GOT3 (cell line): ENCODE results near the gene HADH.
"Not testable (repeated sequence)": the region's sequence is repeated elsewhere in the genome, so short reads cannot be mapped to it uniquely, and the experiment has no call there.

ENCODE experiments used
- DNase-seq: peaks from one replicate; lab custom pipeline; 2025; ENCODE audit warnings: mixed read lengths; lab: John Stamatoyannopoulos, UW

The HADH gene

DNA sequence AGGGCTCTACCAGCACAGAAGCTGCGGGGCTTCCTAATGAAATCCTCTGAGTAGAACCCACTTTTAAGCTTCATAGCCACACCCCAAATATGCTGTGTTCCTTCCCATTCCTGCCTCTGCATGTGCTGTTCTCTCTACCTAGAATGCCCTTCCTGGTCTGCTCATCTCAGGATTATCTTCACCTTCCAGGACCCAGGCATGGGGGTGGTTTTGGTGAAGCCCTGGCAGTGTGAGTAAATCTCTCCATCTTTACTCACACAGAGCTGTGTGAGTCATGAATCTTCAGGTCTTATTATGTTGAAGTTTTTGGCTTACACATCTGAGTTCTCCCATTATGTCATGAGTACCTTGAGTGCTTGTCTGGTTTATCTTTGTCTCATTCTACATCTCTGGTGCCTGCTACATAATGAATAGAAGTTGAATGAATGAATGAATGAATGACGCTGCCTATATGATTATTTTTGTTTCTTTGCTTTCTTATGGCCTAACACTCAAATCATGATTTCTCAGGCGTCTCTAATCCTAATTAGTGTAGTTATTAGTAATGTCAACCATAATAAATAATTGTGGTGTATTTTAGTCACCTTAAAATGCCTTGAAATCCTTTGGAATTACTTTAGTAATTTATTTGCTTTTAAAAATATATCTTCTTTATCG is 41.9 kb downstream of the HADH start:
- DNase-seq = no peak

DNA sequence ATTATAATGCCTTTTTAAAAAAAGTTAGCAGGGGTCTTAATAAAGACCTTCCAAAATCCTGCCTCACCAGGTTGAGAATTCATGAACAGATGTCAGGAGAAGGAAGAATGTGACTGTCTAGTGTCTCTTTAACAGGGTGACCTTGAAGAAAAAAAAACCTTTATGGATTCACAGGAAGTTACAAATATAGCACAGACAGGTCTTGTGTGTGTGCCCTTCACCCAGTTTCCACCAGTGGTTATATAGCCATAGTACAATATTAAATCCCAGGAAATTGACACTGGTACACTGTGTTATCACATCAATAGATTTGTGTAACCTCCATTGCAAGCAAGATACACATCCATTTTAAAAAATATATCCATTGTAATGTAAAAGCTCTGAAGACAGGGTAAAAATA is 43.7 kb downstream of the HADH start:
- DNase-seq = no peak

DNA sequence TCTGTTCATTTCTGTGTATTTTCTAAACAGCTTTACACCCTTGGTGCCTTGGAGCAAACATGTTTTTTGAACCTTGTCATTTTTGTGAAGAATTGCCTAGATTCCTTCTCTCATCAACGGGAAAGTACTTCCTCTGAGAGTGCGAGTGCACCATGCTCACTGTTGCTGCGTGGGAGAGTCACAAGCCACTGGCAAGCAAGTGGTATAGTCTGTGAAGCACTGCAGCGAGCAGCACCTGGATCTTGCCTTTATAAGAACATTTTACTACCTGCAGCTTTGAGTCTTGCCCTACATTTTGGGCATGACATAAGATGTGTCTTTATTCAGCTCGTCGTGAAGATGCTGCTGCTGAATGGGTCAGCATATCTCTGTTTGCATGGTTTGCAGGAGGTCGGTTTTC is 44.9 kb downstream of the HADH start:
- DNase-seq = no peak

DNA sequence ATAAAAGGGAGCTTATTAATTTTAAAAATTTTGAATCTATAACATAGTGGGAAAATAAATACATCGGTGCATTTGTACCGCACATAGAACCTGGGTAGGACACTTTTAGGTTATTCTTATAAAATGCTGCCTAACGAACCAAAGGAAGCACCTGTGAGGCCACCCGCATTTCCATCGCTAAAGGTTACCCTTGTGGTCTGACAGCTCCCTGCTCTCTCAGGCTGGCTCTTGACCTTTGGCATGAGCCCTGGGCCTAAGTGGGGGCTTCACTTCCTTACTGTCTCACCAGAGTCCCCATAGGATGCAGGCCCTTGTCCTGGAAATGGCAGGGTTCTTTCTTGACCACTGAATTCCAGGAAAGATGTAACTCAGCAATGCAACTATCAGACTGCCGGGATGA is 46.0 kb downstream of the HADH start:
- no peak for DNase-seq

DNA sequence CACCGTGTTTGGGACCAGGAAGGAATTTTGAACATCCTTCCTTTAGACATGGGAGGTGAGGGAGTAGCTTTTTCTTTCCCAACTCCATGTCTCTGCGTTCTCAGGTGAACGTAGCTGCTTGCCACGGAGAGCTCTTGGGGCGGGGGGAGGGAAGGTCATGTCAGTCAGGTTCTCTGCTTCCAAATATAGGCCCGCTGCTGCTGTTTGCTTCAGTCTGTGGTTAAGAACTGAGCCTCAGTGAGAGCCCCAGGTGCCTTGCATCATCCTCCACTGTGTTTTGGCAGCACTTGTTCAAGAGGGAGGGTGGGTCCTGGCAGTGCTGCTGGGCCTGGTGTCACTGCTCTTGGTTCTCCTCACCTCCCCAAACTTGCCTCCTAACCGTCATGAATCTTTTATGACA is 46.5 kb downstream of the HADH start:
- DNase-seq = no peak

DNA sequence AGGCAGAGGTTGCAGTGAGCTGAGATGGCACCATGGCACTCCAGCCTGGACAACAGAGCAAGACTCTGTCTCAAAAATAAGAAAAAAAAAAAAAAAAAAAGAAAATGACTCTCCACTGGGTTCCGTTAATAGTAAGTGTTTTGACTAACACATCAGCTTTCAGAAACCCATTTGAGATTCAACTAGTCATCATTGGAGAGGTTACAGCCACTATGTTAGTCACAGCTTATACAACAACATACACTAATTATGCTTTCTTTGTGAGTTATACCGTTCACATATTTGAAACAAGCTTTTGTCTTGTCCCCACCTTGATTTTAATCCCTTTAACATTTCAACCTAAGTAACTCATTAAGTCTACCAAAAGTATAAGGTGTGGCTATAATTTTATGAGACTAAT is 48.2 kb downstream of the HADH start:
- DNase-seq = no peak

DNA sequence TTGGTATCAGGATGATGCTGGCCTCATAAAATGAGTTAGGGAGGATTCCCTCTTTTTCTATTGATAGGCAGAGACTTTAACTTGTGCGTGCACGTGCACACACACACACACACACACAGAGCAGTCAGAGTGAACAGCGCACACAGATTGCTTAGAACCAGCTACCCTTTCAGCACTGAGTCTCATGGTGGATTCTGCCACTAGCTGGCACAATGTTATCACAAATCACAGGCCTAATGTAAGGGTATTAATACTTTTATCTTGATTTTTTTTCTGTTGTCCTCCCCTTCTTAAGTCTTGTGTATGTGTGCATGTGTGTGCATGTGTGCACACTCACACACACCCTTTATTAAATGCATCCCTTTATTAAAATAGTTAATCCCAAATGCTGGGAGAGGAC is 53.2 kb downstream of the HADH start:
- DNase-seq = no peak

DNA sequence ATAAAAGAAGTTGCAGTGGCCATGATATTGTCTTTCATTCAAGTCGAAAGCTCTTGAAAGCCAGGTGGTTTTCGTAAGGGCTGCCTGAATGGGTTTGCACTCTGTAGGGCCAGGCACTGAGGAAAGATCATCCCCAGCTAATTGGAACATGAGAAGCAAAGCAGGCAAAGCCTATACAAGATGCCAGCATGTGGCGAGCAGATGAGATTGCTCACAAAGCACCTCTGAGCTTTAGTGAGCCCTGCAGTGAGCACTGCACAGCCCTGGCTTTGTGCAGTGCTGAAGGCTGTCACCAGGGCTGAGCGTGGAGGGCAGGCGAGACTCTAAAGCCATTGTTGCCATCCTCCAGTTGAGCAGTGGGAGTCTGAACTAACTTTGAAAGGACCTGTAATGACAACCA is 53.8 kb downstream of the HADH start:
- DNase-seq = no peak

DNA sequence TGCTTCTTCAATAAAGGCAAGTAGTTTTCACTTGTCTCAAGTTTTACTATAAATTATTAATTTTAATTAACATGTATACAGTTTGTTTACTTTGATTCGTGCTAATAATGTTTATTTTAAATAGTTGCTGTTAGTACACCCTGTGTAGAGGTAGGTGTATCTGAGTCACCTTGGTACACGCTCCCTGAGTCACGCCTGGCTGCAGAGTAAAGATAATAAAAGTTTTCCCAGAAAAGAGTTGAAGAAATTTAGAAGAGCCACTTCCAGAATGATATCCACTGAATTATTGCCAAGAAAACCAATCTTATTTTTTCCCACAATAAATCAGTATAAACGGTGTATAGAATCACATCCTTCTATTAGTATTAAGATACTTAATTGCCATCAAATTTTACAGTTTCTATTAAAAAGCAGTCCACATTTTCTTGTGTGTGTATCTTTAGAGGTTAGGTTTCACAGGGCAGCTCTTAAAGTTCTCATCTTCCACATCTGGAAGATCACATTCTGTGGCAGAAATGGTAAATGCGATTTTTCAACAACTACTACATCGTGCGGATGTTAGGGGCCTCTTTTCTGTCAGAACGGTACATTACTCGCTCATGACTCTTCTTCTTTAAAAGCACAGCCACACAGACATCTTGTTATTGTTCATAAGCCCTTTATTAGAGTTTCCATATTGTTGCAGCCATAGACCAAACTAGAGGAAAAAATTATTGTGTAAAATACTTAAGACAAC is 55.4 kb downstream of the HADH start:
- no peak for DNase-seq

DNA sequence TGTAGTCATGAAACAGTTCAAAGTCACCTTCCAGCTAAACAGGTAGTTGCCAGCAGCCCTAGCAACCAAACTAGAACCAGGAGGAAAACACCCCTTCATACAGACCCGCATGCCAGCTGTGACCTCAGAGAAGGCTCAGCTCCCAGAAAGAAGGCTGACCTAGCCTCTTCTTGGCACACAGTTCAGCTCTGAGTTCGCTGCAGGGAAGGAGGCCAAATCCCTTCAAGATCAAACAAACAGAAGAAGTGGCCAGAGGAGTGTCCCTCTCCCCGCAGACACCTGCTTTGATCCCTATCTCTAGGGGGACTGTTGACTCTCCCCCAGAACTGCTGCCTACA is 56.0 kb downstream of the HADH start:
- DNase-seq = no peak

DNA sequence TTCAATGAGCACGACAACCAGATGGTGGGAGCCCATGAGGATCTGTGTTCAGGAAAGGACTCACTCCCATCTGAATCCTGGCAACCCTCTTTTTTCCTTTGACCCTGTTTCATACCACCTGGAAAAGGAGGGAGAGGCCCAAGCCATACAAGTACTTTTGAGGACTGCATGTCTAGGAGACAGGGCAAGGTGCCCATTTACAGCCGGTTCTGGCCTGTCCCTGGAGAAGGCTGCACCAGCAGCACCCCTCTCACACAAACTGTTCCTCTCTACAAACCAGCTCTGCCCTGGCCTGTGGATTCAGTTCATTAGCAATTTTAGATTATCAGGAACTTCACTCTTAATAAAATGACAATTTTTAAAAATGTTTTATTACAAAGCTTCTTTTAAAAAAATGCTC is 57.5 kb downstream of the HADH start:
- no peak for DNase-seq

DNA sequence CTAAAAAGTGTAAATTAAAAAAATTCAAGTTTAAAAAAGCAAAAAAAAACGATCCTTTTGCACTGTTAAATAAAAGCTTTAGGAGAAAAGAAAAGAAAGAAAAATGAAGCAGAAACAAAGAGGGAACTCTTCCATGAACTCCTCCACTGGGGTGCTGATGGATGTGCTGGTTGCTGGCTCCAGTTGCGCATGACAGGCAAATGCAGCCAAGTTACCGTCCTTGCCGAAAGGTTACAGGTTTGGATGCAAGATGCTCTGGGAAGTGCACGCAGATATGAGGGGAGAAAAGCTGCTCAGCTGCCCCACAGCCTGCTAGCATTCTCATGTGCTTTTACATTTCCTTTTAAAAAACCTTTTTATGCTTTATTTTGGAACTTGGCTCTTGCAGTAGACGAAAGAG is 58.5 kb downstream of the HADH start:
- DNase-seq = no peak

DNA sequence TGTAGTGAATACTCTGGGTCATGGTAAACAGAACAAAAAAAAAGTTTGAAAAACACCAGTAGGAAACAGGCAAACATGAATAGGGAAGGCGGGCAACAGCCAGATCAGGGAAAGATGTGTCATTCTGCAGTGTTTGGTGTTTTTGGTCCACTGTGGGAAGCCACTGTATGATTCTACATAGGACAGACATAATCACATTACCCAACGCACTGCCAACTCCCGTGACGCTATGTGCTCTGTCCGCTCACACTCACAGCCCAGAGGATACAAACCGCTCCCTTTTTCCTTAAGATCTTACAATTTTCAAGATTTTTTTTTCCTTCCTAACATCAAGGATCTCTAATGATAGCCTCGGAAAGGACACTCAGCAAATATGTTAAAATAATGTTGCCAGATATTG is 59.3 kb downstream of the HADH start:
- DNase-seq = no peak

DNA sequence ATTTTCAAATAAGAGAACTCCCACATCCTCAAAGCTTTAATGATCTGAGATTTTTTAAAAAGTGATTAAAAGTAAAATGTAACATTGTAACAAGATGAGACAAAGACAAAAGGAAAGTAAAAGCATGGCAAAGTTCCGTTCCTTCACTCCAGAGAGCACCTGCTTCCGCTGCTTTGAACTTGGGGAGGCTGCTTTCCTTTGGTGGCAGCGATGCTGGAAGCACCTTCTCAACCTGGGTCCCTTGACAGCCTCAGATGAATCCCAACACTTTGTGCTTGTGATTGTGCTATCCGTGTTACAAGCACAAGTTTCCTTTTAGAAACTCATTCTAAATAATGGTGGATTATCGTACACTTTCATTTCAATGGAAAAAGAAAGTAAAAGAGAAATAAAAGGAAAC is 59.7 kb downstream of the HADH start:
- DNase-seq = no peak

DNA sequence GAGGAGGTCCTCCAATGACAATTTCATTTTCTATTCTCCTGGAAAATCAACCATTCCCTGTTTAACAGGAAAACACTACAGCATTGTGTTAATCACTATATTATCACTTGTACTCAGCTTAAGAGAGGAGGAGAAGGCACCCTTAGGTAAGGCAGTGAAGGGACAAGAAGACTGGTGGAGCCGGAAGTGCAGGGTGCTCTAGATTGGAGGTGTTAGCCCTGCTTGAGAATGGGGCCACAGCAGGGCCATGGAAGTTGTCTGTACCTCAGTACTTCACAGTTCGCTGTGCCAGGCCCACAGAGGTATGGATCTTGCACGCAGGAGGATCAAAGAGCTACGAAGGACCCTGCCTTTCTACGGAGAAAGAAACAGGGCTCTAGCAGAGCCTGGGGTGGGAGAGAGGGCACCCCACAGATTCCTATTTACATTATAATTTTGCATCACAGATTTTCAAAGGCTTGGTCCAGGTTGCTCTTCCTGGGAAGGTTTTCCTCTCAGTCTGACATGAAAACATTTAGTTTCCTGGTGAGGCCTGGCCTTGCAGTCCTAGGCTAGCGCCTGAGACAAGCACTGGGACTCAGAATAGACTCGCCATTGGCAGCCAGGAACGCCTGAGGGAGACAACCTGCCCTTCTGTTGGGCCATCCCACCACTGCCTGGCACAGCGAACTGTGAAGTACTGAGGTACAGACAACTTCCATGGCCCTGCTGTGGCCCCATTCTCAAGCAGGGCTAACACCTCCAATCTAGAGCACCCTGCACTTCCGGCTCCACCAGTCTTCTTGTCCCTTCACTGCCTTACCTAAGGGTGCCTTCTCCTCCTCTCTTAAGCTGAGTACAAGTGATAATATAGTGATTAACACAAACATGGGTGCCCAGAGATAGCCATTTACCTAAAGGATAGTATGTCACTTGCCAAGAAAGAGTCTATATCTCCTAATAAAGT is 60.8 kb downstream of the HADH start:
- not testable (repeated sequence) for DNase-seq

DNA sequence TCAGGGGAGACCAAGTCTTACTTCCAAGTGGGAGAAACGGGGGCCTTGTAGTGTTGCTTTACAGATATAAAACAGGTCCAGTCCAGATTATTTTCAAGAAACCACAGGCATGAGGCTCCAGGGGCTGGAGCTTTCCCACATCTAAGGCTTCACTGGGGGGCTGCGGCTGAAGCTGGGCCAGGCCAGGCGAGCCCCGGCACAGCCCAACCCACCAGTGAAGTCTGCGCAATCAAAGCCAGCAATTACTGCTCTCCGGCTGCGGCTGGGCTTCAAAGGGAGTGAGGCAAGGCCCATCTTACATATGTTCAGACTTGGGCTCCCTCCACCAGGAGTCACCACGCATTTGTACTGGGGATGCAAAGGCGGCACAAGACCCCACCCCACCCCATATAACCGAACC is 61.7 kb downstream of the HADH start:
- DNase-seq = no peak

DNA sequence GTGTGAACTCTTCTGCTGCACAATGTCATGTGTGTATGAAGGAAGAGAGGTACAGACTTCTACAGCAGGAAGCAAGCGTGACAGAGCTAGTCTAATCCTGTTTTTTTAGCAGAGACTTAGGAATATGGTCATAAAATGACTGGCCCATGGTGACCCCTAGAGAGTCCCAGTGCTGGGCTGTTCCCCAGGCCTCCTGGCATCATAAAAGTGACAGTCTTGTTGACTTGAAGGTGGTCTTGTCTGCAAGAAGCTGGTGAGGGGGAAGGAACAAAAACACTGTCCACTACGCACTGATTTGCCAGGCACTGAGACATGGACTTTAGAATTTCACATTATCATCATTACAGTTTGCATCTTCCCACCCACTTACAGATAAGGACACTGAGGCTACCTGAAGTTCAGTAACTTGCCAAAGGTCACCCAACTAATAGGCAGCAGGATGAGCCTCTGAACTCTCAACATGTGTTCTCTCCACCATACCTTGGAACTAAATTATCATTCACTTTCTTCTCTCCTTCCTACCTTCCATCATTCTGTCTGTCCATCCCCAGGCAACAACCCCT is 63.0 kb downstream of the HADH start:
- DNase-seq = no peak

DNA sequence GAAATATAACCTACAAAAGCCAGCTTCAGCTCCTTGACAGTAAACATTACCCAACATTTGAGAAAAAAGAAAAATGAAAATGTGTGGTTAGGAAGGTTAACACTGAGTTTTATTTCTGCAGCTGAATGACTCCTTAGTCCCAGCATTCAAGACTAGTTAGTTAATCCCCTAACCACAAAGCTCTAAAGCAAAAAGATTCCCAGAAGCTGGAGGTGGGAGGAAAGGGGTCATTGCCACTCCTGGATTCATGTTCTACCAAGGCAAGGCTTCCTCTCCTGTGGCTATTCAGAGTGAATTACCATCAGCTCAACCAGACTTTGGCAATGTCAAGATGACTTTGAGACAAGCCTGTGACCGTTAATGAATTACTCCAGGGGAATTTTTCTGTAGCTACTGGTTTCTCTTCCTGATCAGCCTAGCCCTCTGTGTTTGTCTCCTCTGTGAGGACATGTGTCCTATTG is 63.6 kb downstream of the HADH start:
- DNase-seq = no peak

DNA sequence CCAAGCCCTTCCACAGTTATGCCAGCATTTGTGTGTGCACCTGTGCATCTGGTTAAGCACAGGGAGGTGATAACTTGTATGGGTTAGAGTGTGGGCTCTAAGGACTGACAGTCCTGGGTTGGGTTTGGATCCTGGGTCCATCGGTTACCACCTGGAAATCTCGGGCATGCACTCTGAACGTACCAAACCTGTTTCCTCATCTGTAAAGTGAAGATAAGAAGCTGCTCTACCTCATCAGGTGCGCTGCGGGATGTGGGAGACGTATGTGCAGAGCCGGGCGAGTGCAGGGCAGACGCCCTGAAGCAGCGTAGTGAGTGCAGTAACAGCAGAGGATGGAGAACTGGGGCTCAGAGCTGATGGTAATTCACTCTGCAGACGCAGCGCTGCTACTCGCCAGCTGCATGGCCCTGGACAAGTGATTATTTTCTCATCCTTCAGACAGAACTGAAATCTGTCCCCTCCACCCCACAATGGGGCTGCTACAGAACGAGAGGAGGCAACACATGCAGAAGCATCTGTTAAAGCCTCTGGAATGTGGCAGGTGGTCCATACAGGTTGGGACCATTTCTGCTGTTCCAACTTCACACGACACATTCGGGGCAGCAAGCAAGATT is 64.4 kb downstream of the HADH start:
- no peak for DNase-seq

DNA sequence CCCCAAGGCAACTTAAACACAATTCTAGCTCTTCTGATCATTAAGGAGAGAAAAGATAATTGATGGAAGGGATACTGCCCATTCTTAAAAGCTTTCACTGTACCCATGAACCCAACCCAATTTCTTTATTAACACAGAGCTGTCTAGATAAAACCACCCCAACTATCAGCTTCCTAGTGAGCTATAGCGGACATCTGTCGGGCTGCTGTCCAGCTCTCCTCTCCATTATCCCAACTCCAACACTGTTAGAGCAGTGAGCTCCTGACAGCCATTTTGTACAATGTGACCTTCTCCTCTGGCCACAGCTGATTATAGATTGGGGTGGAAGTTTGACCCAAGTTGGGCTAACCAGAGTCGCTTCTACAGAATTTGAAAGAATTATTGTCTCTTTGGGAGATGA is 66.1 kb downstream of the HADH start:
- DNase-seq = no peak

DNA sequence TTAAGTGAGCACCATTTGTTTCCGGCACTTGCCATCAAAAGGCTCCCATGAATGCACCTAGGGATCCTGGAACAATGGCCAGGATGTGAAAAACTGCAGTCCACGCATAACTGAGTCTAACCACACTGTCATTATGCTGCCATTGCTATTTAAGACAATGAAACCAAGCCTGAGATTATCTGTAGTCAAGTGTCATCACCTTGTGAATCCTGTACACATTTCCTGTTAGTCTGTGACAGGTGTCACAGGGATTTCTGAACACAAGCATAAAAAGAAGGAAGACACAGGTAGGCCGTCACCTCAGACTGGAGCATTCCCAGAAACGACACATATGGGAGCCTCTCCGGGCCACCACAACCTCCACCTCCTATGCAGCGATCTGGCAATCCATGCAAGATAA is 66.7 kb downstream of the HADH start:
- DNase-seq = no peak
